NOMO-1 (cell line): ENCODE measurements around the gene PRDM16.
"Not testable (repeated sequence)": the region's sequence is repeated elsewhere in the genome, so short reads cannot be mapped to it uniquely, and the experiment has no call there.

ENCODE experiments used
- DNase-seq, 2 experiments: peaks; one replicate each; lab custom pipeline; 2025; ENCODE audit not compliant: unreplicated experiment in 2 of 2; lab: John Stamatoyannopoulos, UW

The PRDM16 gene

GRCh38 chr1:3080053-3080955 is 11.3 kb downstream of the PRDM16 start:
- no peak for DNase-seq

DNA sequence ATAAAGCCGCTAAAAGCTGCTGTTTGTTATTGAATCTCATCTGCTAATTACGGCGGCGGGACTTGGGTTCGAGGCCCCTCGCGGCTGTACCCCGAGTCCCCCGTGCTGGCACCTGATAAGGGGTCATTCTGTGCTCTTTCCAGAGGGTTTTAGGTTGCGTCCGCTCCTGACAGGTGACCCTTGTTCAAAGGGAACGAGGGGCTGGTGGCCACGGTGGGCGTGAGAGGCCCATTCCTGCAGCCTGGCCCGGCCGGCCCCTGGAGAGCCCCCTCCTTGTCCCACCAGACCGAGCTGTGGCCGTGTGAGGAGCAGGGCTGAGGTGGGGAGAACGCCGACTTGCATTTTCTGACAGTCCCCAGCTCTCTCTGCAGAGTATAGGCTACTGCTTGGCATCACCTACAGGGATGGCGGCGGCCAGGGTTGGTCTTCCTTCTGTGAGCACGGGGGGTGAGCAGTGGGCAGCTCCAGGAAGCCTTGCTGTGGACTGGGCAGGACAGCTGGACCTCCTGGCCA is 12.2 kb downstream of the PRDM16 start:
- DNase-seq = no peak

- no peak for DNase-seq
Measured at GRCh38 chr1:3082051-3082450, 13.0 kb downstream of the PRDM16 start.

DNA sequence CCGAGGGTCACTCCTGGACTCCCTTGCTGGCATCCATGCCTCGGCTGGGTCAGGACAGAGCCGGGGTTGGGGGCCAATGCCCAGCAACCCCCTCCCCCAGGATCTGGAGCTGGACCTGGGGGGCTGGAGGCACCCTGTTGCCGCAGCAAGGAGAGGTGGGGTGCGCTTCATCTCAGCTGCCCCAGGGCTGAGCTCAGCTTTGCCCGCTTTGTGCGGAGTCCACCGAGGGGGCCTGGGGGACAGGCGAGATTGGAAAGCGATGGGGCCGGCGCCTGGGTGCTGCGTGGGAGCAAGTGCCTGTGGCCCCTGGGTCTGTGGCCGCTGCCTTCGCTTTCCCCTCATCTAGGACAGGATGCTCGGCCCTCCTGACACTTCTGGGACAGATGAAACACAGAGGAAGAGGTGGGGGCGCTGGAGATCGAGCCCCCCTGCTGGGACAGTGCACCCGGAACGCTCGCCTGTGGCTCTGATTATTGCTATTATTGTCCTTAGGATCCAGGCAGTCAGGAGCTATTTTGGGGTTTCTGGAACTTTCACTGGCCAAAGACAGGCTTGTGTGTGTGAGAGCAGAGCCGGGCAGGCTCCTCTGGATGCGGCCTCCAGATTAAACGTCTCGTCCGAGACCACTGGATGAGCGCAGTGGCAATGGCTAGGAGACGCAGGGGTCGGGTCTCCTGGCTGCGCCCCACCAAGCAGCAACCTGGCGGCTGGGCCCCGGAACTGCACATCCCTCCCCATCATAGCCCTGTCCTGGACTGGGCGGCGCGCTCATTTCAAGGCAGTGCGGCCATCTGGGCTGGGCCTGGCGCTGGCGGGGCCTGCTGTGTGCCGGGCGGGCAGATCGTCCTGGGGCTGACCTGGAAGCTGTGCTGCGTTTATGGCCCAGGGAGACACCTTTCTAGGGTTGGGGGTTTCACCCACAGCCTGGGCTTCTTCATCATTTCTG is 13.8 kb downstream of the PRDM16 start:
- DNase-seq = no peak

- no peak for DNase-seq
Measured at GRCh38 chr1:3084154-3084553, 15.2 kb downstream of the PRDM16 start.

DNA sequence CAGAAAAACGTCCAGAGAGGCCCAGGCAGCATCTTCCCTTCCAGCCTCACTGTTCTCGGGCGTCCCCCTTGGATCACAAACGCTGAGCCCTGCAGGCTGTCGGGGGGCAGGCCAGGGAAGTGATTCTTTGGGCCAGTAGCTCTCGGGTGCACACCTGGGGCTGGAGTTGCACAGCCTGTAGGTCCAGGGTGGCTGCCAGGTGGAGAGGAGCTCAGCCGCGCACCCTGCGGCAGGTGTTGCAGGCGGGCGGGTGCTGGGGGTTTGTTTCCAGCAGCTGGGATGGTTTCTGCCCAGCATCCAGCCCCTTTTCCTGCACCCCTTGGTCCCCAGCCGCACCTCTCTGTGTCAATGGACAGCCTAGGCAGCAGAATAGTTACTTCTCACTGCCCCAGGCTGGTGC is 15.7 kb downstream of the PRDM16 start:
- DNase-seq = no peak

GRCh38 chr1:3085721-3086120 is 16.7 kb downstream of the PRDM16 start:
- no peak for DNase-seq

GRCh38 chr1:3086272-3086974 is 17.4 kb downstream of the PRDM16 start:
- DNase-seq = no peak

- DNase-seq = no peak
Measured at GRCh38 chr1:3087049-3087448, 18.0 kb downstream of the PRDM16 start.

GRCh38 chr1:3087946-3088668 is 19.1 kb downstream of the PRDM16 start:
- not testable (repeated sequence) for DNase-seq

- no peak for DNase-seq
Measured at GRCh38 chr1:3089490-3089889, 20.5 kb downstream of the PRDM16 start.

DNA sequence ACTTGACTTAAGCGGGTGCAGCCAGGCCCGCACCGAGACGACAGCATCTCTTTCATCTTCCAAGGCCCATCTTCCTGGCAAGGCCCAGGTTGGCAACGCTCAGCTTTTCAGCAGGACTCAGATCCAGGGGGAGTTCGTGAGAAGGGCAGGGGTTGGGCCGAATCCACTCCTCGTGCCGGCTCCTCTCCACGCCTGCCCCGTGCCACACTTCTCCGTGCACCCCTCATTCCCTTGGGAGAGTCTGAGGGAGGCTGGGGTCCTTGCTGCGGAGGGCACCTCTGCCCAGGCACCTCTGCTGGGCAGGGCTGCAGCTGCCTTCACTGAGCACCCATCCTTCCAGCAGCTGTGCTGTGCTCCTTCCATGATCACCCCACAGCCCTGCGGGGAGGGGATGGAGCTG is 22.3 kb downstream of the PRDM16 start:
- no peak for DNase-seq

DNA sequence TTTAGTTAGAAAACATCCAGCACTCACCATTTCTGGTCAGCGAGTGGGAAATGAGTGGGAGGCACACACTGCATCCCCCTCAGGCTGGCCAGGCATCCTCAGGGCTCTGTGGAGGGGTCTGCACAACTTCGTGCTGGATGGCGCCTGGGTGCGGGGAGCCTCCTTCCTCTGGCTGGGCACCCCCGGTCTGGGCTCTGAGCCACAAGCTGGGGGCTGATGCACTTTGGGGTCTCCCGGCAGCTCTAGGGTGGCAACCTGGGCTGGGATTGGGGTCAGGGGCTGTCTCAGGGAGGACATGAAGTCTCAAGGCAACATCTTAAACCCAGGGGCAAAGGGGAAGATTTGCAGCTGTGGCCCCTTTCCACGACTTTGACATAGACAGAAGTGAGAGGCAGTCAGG is 23.5 kb downstream of the PRDM16 start:
- no peak for DNase-seq

DNA sequence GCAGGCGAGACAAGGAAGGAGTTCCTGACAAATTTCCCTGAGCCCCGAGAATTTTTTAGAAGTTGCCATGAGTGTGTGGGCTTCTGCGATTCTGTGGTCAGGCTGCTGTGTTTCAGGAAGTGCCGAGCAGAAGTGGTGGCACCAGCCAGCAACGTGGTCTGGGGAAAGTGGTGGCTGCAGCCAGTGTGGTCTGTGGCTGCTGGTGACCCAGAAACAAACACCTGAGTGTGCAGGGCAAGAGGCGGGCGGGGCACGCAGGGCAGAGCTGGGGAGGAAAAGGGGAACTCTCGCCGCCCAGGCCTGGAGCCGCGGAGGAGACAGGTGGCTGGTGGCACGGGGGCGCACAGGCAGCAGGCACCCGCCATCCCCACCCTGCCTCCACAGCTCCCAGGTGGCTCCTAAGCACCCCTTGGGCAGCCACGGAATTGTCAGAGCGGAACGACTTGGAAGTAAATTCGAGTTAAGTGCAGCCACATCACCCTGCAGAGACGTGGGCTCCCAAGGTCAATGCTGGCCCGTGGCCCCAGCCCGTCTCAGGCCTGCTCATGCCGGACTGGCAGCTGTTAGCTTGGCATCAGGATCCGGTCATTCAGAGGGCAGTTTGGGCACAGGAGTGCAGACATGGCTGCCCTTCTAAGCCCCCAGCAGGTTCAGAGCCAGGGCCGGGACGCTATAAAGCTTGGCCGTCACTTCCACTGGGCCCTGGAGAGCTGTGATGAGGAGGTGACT is 25.1 kb downstream of the PRDM16 start:
- DNase-seq = peak in 1 of 2 experiments; percentile 4

- DNase-seq = no peak
Measured at GRCh38 chr1:3094863-3095780, 26.1 kb downstream of the PRDM16 start.

DNA sequence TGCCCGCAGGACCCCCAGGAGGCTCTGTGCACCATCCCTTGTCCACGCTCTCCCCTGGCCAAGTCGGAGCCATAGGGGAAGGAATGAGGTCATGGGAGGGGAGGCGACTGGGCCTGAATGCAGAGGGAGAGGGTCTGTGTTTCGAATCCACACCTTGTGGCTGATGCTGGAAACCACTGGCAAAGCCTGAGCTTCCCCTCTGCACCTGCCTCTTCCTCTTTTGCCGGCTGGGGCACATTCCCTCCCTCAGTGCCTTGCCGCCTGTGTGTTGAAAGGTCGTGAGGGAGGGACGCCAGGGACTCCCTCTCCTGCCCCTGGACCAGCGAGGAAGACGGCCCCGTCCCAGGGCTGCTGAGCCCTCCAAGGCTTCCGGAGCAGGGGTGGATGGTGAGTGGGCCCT is 27.3 kb downstream of the PRDM16 start:
- no peak for DNase-seq

DNA sequence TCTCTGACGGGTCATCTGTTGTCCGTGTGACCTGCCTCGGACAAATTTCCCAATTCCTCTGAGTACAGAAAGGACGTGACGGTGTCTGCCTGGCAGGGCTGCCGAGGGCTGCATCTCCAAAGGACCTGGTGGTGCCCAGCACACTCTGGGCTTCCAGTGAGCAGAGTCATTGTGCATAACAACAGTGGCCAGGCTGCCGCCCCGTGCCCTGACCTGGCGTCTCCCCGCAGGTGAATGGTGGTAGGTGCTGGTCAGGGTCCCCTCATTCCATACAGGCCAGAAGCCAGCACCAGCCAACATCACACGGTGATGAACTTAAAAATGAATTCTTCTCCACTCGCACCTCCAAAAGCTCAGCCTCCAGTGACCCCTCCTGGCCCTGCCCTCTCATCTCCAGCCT is 28.2 kb downstream of the PRDM16 start:
- no peak for DNase-seq

- no peak for DNase-seq
Measured at GRCh38 chr1:3097861-3098260, 28.9 kb downstream of the PRDM16 start.
